Non-pigmented ciliary epithelial cell (primary cell): ENCODE results near the gene PRLR.

ENCODE experiments used
- DNase-seq: peaks from one replicate; pipeline ENCODE4 v3.0.0-alpha.2; 2010; ENCODE audit warnings: low read depth

The PRLR gene

GRCh38 chr5:35031276-35031675, 199.0 kb downstream of the PRLR start:
- no peak for DNase-seq

GRCh38 chr5:35030426-35031100, 199.7 kb downstream of the PRLR start:
- DNase-seq, result no peak

- DNase-seq, result peak; percentile 49
Measured at GRCh38 chr5:35029333-35029732, 201.0 kb downstream of the PRLR start.

DNA sequence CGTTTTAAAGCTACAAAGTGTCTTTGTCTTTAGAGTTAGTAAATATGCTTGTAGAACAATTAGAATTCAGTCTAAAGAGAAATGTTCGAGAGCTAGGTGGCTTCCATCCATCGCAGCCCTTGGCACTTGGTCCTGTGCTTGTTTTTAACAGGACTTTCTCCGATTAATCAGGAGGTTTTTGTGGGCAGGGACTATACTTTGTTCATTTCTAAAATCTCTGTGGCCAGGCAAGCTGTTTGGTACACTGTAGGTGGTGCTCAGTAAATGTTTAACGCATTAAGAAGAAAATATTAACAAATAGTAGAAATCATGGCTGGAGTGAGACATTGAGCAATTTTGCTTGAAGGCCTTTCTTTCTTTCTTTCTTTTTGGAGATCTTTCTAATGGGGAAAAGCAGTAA, 203.3 kb downstream of the PRLR start:
- DNase-seq, result no peak

DNA sequence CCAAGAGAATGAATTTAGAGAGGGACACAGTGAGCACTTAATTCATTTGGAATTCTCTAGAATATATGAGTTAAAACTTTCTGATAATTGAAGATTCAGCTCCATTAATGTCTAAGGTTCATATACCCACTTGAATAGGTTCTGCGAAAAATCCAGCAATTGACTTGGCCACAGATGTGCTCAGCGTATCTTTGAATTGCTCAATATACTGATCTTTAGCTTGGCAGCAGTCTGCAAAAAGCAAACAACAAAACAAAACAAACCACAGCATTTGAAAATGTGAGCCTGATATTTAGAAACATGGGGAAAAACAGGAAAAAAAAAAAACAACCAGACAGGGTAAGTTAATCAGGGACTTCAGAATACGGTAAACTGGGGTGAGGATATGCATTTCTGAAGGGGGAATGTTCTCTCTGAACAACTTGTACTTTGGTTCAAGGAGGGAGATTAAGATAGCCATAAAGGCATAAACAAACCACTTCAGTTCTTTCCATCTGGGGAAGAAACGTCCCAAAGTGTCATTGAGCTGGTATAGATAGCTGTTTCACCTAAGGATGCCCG, 203.9 kb downstream of the PRLR start:
- no peak for DNase-seq

DNA sequence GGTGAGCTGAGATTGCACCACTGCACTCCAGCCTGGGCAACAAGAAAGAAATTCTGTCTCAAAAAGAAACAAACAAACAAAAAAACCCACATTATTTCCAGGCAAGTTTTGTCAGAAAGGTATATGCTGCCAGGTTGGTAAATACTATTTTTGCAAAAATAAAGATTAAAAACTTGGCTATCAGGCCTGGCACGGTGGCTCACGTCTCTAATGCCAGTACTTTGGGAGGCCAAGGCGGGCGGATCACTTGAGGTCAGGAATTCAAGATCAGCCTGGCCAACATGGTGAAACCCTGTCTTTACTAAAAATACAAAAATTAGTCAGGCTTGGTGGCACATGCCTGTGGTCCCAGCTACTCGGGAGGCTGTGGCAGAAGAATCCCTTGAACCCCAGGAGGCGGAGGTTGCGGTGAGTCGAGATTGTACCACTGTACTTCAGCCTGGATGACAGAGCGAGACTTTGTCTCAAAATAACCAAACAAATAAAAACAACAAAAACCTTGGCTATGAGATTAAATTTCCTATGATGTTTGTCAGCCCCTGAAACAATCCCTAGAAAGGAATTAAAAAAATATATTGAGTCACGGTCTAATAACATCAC, 205.3 kb downstream of the PRLR start:
- no peak for DNase-seq

DNA sequence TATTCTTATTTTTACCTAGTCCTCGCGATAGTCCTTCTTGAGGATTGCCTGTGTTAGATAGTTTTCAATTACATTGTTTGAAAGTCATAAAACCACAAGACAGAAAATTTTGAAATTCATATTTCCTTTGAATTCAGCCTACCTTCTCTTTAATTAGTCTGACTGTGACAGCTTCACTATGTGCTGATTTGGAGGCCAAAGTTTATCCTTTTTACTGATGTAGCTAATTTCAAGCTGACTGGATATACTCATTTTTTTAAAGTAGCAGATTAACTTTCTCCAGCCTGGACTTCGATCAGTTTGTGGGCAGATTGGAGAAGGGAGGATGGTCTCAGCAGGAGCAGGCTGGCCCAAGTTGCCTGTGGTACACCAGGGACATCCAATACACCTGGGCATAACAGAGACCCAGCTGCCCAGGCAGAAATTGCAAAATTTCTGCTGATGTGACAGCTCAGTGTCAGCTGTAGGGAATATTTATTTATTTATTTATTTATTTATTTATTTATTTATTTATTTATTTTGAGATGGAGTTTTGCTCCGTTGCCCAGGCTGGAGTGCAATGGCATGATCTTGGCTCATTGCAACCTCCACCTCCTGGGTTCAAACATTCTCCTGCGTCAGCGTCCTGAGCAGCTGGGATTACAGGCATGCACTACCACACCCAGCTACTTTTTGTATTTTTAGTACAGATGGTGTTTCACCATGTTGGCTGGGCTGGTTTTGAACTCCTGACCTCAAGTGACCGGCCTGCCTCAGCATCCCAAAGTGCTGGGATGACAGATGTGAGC, 206.7 kb downstream of the PRLR start:
- DNase-seq, result no peak

GRCh38 chr5:35016174-35017051, 213.9 kb downstream of the PRLR start:
- no peak for DNase-seq

- DNase-seq, result no peak
Measured at GRCh38 chr5:35015063-35015462, 215.2 kb downstream of the PRLR start.

DNA sequence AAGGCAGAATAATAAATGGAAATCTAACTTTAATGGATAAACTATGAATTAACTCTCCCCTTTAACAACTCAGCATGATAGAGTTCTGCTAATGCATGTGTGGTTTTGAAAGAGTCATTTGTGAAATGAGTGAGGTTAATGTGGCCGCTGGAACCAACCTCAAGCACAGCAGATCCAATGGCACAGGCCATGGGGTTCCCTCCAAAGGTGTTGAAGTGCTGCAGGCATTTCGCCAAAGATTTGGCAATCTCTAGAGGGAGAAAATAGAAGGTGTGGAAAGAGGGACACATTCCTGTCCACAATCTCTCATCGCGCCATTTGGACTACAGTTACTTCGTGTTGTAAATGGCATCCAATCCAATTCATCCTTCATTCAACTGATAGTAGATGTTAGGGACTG, 217.5 kb downstream of the PRLR start:
- no peak for DNase-seq

GRCh38 chr5:35012365-35012764, 217.9 kb downstream of the PRLR start:
- DNase-seq, result no peak

GRCh38 chr5:35010676-35011075, 219.6 kb downstream of the PRLR start:
- DNase-seq, result no peak

DNA sequence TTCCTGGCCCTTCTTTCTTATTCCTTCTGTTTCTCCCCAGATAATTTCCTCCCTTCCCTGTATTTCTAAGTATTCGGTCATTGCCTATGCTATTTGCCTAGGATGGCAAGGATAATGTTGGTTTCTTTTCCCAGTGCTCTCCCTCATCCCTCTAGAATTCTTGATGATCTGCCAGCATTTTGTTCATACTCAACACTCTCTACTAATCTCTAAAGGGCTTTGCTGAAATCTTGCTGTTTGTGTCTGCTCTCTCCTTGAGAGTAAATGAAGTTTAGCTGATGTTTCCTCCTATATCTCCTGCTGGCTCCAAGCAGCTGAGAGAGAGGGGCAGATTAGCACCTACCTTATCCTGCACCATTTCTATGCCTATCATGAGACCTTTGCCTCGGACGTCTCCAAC, 220.6 kb downstream of the PRLR start:
- no peak for DNase-seq

DNA sequence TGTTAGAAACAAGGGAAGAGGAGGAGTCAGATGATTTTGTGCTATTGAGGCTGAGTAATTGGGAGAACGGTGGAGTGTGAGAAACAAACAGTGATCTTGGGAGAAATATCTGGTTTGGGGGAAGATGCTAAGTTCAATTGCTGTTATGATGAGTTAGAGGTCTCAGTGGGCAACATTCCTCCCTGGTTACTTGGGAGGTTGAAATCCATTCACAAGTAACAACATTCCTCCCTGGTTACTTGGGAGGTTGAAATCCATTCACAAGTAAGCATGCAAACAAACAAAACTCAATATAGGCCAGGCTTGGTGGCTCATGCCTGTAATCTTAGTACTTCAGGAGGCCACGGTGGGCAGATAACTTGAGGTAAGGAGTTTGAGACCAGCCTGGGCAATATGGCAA, 221.3 kb downstream of the PRLR start:
- no peak for DNase-seq

DNA sequence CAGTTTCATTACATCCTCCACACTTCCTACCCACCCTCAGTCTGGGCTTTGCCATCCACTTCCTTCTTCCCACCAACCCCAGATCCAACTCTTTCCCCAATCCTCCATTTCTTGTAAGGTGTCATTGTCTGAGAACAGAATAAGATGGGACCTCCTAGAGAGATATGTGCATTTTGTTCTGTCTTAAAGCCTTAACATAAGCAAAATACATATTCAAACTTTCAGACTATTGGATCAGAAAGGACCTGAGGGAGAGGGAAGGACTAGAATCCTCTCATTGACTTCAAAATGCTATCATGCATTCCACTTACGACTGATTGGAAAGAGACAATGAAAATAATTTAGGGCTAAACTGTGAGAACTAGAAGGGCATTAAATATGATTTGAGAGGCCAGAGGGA, 225.5 kb downstream of the PRLR start:
- no peak for DNase-seq

DNA sequence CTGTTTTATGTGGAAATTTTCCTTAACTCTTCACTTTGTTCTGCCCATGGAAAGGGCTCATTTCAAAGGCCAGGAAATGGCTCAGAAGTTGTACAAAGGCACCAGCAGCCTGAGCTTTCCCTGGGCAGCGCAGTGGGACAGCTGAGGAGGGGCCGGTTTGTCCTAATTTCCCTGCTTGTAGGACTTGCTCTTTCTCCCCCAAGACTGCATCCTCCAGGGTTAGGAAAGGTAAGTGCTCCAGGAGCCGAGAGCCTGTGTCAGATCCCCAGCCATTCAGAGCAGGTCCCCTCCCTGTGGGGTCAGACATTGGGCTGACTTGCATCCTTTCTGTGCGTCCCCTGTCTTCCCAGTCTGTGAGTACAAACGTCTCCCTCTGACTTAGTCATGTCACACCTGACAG, 226.1 kb downstream of the PRLR start:
- DNase-seq, result no peak

- DNase-seq, result no peak
Measured at GRCh38 chr5:35003018-35003957, 227.0 kb downstream of the PRLR start.

- no peak for DNase-seq
Measured at GRCh38 chr5:35002459-35002858, 227.8 kb downstream of the PRLR start.

- DNase-seq, result no peak
Measured at GRCh38 chr5:35001842-35002241, 228.4 kb downstream of the PRLR start.
